Chondrocyte (in vitro differentiated cells): ENCODE data around the gene GOLGA2. TPM values are rescaled to one million over a fixed set of nuclear protein-coding genes. Genes with fewer than 3 reads are reported as not detected.

Source experiments
- DNase-seq: peaks from one replicate; pipeline ENCODE4 v3.0.0; 2021; ENCODE audit warnings: mixed read lengths, low spot score
- H3K27ac Mint-ChIP-seq: one replicate; pipeline ENCODE4 v1.8.0; 2021; ENCODE audit warnings: mild to moderate bottlenecking, moderate library complexity, mixed read lengths; ENCODE audit not compliant: unreplicated experiment
- H3K27me3 Mint-ChIP-seq: 2 replicates; pipeline ENCODE4 v1.8.0; 2021; ENCODE audit warnings: low read depth, mixed read lengths
- H3K36me3 Mint-ChIP-seq: 2 replicates; pipeline ENCODE4 v1.8.0; 2021; ENCODE audit warnings: low read depth, mixed read lengths
- H3K4me1 Mint-ChIP-seq: 2 replicates; pipeline ENCODE4 v1.8.0; 2021; ENCODE audit warnings: low read depth, mild to moderate bottlenecking, mixed read lengths
- H3K4me3 Mint-ChIP-seq: one replicate; pipeline ENCODE4 v1.8.0; 2021; ENCODE audit warnings: mild to moderate bottlenecking, moderate library complexity, mixed read lengths; ENCODE audit not compliant: unreplicated experiment
- H3K9me3 Mint-ChIP-seq: 2 replicates; pipeline ENCODE4 v1.8.0; 2021; ENCODE audit warnings: low read depth, mixed read lengths
- CTCF ChIP-seq: fragments of 200-600 bp; sonication (generic); IDR thresholded peaks from 2 replicates; pipeline ENCODE4 v1.5.0; 2021; ENCODE audit warnings: antibody characterized with exemption, mild to moderate bottlenecking, moderate library complexity
- microRNA-seq: library from miRNA; unstranded; fragments of <30 nt; microRNA quantifications from one replicate; pipeline ENCODE4 v1.2.0, GENCODE V29; 2020; ENCODE audit warnings: borderline number of aligned reads
- total RNA-seq: library from RNA; stranded (reverse); gene quantifications from 3 replicates; pipeline ENCODE4 v1.2.1, GENCODE V29; 2021

GOLGA2 gene
- total RNA-seq, 1 donor from 2014 or later = 210 TPM

GRCh38 chr9:128208946-128209669 lies 66.7 kb downstream of the GOLGA2 start:
- no peaks in the 10 kb centered on the region for H3K27me3 Mint-ChIP-seq
- no peaks in the 10 kb centered on the region for H3K36me3 Mint-ChIP-seq
- peak overlapping the region; percentile 72 for H3K27ac Mint-ChIP-seq
- no peaks in the 10 kb centered on the region for H3K9me3 Mint-ChIP-seq
- DNase-seq = no peak
- H3K4me3 Mint-ChIP-seq = no peak overlapping the region
- no peak for TF ChIP-seq CTCF
- H3K4me1 Mint-ChIP-seq = peaks cover 79% of the 10 kb centered on the region

GRCh38 chr9:128208386-128208785 lies 67.4 kb downstream of the GOLGA2 start:
- H3K4me1 Mint-ChIP-seq = peaks cover 73% of the 10 kb centered on the region
- H3K4me3 Mint-ChIP-seq = no peak overlapping the region
- no peaks in the 10 kb centered on the region for H3K36me3 Mint-ChIP-seq
- peak overlapping the region; percentile 72 for H3K27ac Mint-ChIP-seq
- DNase-seq = no peak
- TF ChIP-seq CTCF = no peak
- no peaks in the 10 kb centered on the region for H3K9me3 Mint-ChIP-seq
- no peaks in the 10 kb centered on the region for H3K27me3 Mint-ChIP-seq

GRCh38 chr9:128206916-128207910 lies 68.6 kb downstream of the GOLGA2 start:
- Mint-ChIP-seq H3K27me3 (no peaks in the 10 kb centered on the region), H3K9me3 (no peaks in the 10 kb centered on the region), H3K4me3 (no peak overlapping the region), H3K36me3 (no peaks in the 10 kb centered on the region), H3K4me1 (peaks cover 77% of the 10 kb centered on the region), H3K27ac (peak overlapping the region; percentile 28)
- no peak for TF ChIP-seq CTCF
- DNase-seq = no peak

- H3K9me3 Mint-ChIP-seq = no peaks in the 10 kb centered on the region
- H3K27me3 Mint-ChIP-seq = no peaks in the 10 kb centered on the region
- no peak overlapping the region for H3K4me3 Mint-ChIP-seq
- peak overlapping the region; percentile 27 for H3K27ac Mint-ChIP-seq
- no peaks in the 10 kb centered on the region for H3K36me3 Mint-ChIP-seq
- no peak for DNase-seq
- H3K4me1 Mint-ChIP-seq = peaks cover 77% of the 10 kb centered on the region
- TF ChIP-seq CTCF = no peak
Observed at GRCh38 chr9:128206484-128206883, 69.3 kb downstream of the GOLGA2 start.

Small RNA genes within 50 kb of the gene (microRNA-seq; reads per million reads assigned to microRNA genes)
- gene MIR199B (1,533 reads per million, percentile 83 among the genes with 10 or more reads in this experiment), gene MIR3154 (not detected)

Other genes starting within 250 kb of the GOLGA2 start
- gene NAIF1, start 208.7 kb downstream of the GOLGA2 start, total RNA-seq = 6.8 to 8.8 TPM (median 7.8 TPM) in 3 replicates
- 10.6 to 17.6 TPM (median 15.8 TPM) in 3 replicates for gene SLC25A25, start 207.8 kb downstream of the GOLGA2 start, total RNA-seq
- 43.5 to 53.6 TPM (median 49.3 TPM) in 3 replicates for gene PTGES2, start 148.3 kb downstream of the GOLGA2 start, total RNA-seq
- not detected in 3 replicates for gene LCN2, start 126.6 kb downstream of the GOLGA2 start, total RNA-seq
- gene BBLN, start 115.7 kb downstream of the GOLGA2 start, total RNA-seq = 78.8 to 85.3 TPM (median 80.2 TPM) in 3 replicates
- 130 to 147 TPM (median 140 TPM) in 3 replicates for gene CIZ1, start 84.4 kb downstream of the GOLGA2 start, total RNA-seq
- 87.0 to 127 TPM (median 91.9 TPM) in 3 replicates for gene DNM1, start 72.6 kb downstream of the GOLGA2 start, total RNA-seq
- gene SWI5, start 269 bp upstream of the GOLGA2 start, total RNA-seq = 29.4 to 33.7 TPM (median 31.7 TPM) in 3 replicates
- 19.8 to 22.2 TPM (median 20.8 TPM) in 3 replicates for gene TRUB2, start 46.4 kb upstream of the GOLGA2 start, total RNA-seq
- 19.7 to 37.5 TPM (median 24.5 TPM) in 3 replicates for gene COQ4, start 46.8 kb upstream of the GOLGA2 start, total RNA-seq
- gene SLC27A4, start 64.5 kb upstream of the GOLGA2 start, total RNA-seq = 38.4 to 42.1 TPM (median 41.7 TPM) in 3 replicates
- gene URM1, start 95.4 kb upstream of the GOLGA2 start, total RNA-seq = 50.5 to 60.6 TPM (median 57.6 TPM) in 3 replicates
- gene CERCAM, start 144.8 kb upstream of the GOLGA2 start, total RNA-seq = 217 to 282 TPM (median 280 TPM) in 3 replicates
- gene ODF2, start 180.0 kb upstream of the GOLGA2 start, total RNA-seq = 25.6 to 34.1 TPM (median 28.7 TPM) in 3 replicates
- gene GLE1, start 228.7 kb upstream of the GOLGA2 start, total RNA-seq = 12.3 to 18.1 TPM (median 12.8 TPM) in 3 replicates